ENCODE measurements around the gene MORN1. TPM values are rescaled to one million over a fixed set of nuclear protein-coding genes. Genes with fewer than 3 reads are reported as not detected.

Gene MORN1
- polyA plus RNA-seq, 1 experiment, result 3.7 TPM

GRCh38 chr1:2290595-2291510 is 100.5 kb downstream of the MORN1 start:
- peak; percentile 90 for DNase-seq (ENCODE audit: low read depth)
- TF ChIP-seq CTCF (IDR thresholded peaks at IDR 0.05; ENCODE audit: insufficient read depth, low read depth, low read length), result no peak
- no peaks in the 10 kb centered on the region for H3K36me3 ChIP-seq (ENCODE audit: control insufficient read depth, insufficient read depth, low read length)
- H3K4me3 ChIP-seq (ENCODE audit: low read depth, low read length), result no peak overlapping the region
- no peaks in the 10 kb centered on the region for H3K27me3 ChIP-seq (ENCODE audit: control insufficient read depth, insufficient read depth, low read length)
- ChIA-PET CTCF (interaction anchor here (1.1 to 2.9 kb wide), 3 partner anchors 9 to 116 kb away, joined by 3 to 7 read pairs (median 4); partner anchors contain the start of gene FAAP20), POLR2A (interaction anchor here (0.7 kb wide), 1 partner anchor 59 kb away, joined by 3 read pairs; no protein-coding TSS in a partner anchor)

GRCh38 chr1:2290171-2290578 is 101.2 kb downstream of the MORN1 start:
- CTCF ChIA-PET, result interaction anchor here (1.6 to 2.9 kb wide), 2 partner anchors 95 to 116 kb away, joined by 4 to 7 read pairs; partner anchors contain the start of gene FAAP20
- POLR2A ChIA-PET, result interaction anchor here (0.7 kb wide), 1 partner anchor 58 kb away, joined by 3 read pairs; no protein-coding TSS in a partner anchor
- H3K36me3 ChIP-seq (ENCODE audit: control insufficient read depth, insufficient read depth, low read length), result no peaks in the 10 kb centered on the region
- TF ChIP-seq CTCF (IDR thresholded peaks at IDR 0.05; ENCODE audit: insufficient read depth, low read depth, low read length), result no peak
- DNase-seq (ENCODE audit: low read depth), result no peak
- H3K4me3 ChIP-seq (ENCODE audit: low read depth, low read length), result no peak overlapping the region
- no peaks in the 10 kb centered on the region for H3K27me3 ChIP-seq (ENCODE audit: control insufficient read depth, insufficient read depth, low read length)

GRCh38 chr1:2289607-2290006 is 101.7 kb downstream of the MORN1 start:
- Histone ChIP-seq H3K36me3 (ENCODE audit: control insufficient read depth, insufficient read depth, low read length) (no peaks in the 10 kb centered on the region; the same call in 1 of the 2 replicates), H3K27me3 (ENCODE audit: control insufficient read depth, insufficient read depth, low read length) (no peaks in the 10 kb centered on the region), H3K4me3 (ENCODE audit: low read depth, low read length) (no peak overlapping the region)
- no peak for TF ChIP-seq CTCF (IDR thresholded peaks at IDR 0.05; ENCODE audit: insufficient read depth, low read depth, low read length)
- CTCF ChIA-PET, result interaction anchor here (1.1 to 2.9 kb wide), 3 partner anchors 26 to 115 kb away, joined by 3 to 7 read pairs (median 4); partner anchors contain the start of gene FAAP20
- POLR2A ChIA-PET, result no interaction called here
- DNase-seq (ENCODE audit: low read depth), result no peak

GRCh38 chr1:2288816-2289536 is 102.4 kb downstream of the MORN1 start:
- POLR2A ChIA-PET, result no interaction called here

More at GRCh38 chr1:2288816-2289536, 102.4 kb downstream of the MORN1 start:
- Histone ChIP-seq H3K36me3 (ENCODE audit: control insufficient read depth, insufficient read depth, low read length) (no peaks in the 10 kb centered on the region; the same call in 1 of the 2 replicates), H3K4me3 (ENCODE audit: low read depth, low read length) (no peak overlapping the region), H3K27me3 (ENCODE audit: control insufficient read depth, insufficient read depth, low read length) (no peaks in the 10 kb centered on the region)
- CTCF ChIA-PET, result interaction anchor here (1.1 to 1.6 kb wide), 2 partner anchors 26 to 93 kb away, joined by 3 to 5 read pairs; no protein-coding TSS in a partner anchor
- DNase-seq (ENCODE audit: low read depth), result no peak
- TF ChIP-seq CTCF (IDR thresholded peaks at IDR 0.05; ENCODE audit: insufficient read depth, low read depth, low read length), result no peak
